Activated CD8-positive, alpha-beta T cell treated with anti-CD3 and anti-CD28 coated beads for 36 hours (primary cell): ENCODE data around the gene PVALEF. TPM values are rescaled to one million over a fixed set of nuclear protein-coding genes. Genes with fewer than 3 reads are reported as not detected.

Experiments used
- ATAC-seq: fragments of 200-7000 bp; cut with Tn5 transposase; one replicate; pipeline ENCODE4 v1.10.0; 2021; ENCODE audit warnings: mild to moderate bottlenecking, moderate library complexity
- CTCF ChIA-PET: fragments of 350-600 bp; sonication (Branson Sonifier 250); formaldehyde crosslinking; loops from one replicate; lab custom pipeline; 2021; ENCODE audit warnings: antibody characterized with exemption; lab: Charles Lee
- POLR2A ChIA-PET: fragments of 350-600 bp; sonication (Branson Sonifier 250); formaldehyde crosslinking; loops from one replicate; lab custom pipeline; 2021; ENCODE audit warnings: antibody characterized with exemption; lab: Charles Lee
- DNase-seq: peaks from one replicate; pipeline ENCODE4 v3.0.0-alpha.2; 2020
- H3K27ac Mint-ChIP-seq: one replicate; pipeline ENCODE4 v1.8.0; 2021; ENCODE audit warnings: mild to moderate bottlenecking, mixed read lengths
- H3K27me3 Mint-ChIP-seq: one replicate; pipeline ENCODE4 v1.8.0; 2021; ENCODE audit warnings: mixed read lengths
- H3K36me3 Mint-ChIP-seq: one replicate; pipeline ENCODE4 v1.8.0; 2021; ENCODE audit warnings: low read depth, mixed read lengths
- H3K4me1 Mint-ChIP-seq: one replicate; pipeline ENCODE4 v1.8.0; 2021; ENCODE audit warnings: low read depth, mixed read lengths
- H3K4me3 Mint-ChIP-seq: one replicate; pipeline ENCODE4 v1.8.0; 2021; ENCODE audit warnings: mild to moderate bottlenecking, moderate library complexity, mixed read lengths
- H3K9me3 Mint-ChIP-seq: one replicate; pipeline ENCODE4 v1.8.0; 2021; ENCODE audit warnings: mixed read lengths
- CTCF ChIP-seq: fragments of 200-600 bp; IDR thresholded peaks from one replicate; pipeline ENCODE4 v1.8.0; 2022; ENCODE audit warnings: antibody characterized with exemption, mild to moderate bottlenecking
- intact Hi-C: fragments of 100-400 bp; cut with micrococcal nuclease; formaldehyde crosslinking; loops from one replicate; pipeline ENCODE4 v1.10.0; 2022
- total RNA-seq, 2 experiments: library from RNA; stranded (reverse); gene quantifications; one replicate each; pipeline ENCODE4 v1.2.3, GENCODE V29; 2021

PVALEF gene
- total RNA-seq, 2 experiments from 2014 or later, result not detected

DNA sequence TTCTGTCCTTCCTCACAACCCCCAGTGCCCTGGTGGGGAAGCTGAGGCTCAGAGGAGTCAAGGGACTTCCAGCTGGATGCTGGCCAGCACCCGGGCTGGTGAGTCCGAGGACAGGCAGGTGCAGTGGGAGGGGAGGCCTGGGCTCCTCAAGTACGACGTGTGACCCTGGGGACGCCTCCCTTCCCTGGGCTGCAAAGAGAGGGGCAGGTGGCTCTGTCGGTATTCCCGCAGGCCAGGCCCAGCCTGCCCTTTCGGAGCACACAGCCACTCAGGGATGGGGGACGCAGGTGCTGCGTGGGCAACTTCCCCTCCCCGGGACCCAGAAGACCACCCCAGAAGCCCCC, 33.1 kb upstream of the PVALEF start:
- DNase-seq (no peak), ATAC-seq (no peak)
- ChIA-PET POLR2A (no interaction called here), CTCF (no interaction called here)
- no peaks in the 10 kb centered on the region for H3K36me3 Mint-ChIP-seq
- H3K27me3 Mint-ChIP-seq, result no peaks in the 10 kb centered on the region
- H3K4me3 Mint-ChIP-seq, result no peak overlapping the region
- TF ChIP-seq CTCF, result no peak
- no peaks in the 10 kb centered on the region for H3K4me1 Mint-ChIP-seq
- intact Hi-C loops, result no loop called here
- no peak overlapping the region for H3K27ac Mint-ChIP-seq
- no peaks in the 10 kb centered on the region for H3K9me3 Mint-ChIP-seq

- no peaks in the 10 kb centered on the region for H3K4me1 Mint-ChIP-seq
- POLR2A ChIA-PET, result no interaction called here
- peaks cover 6% of the 10 kb centered on the region for H3K9me3 Mint-ChIP-seq
- intact Hi-C loops, result no loop called here
- H3K27me3 Mint-ChIP-seq, result no peaks in the 10 kb centered on the region
- no peak for TF ChIP-seq CTCF
- H3K4me3 Mint-ChIP-seq, result no peak overlapping the region
- no peaks in the 10 kb centered on the region for H3K36me3 Mint-ChIP-seq
- DNase-seq (no peak), ATAC-seq (no peak)
- CTCF ChIA-PET, result no interaction called here
- no peak overlapping the region for H3K27ac Mint-ChIP-seq
These were observed 32.3 kb upstream of the PVALEF start for GRCh38 chr17:81132770-81133723.

DNA sequence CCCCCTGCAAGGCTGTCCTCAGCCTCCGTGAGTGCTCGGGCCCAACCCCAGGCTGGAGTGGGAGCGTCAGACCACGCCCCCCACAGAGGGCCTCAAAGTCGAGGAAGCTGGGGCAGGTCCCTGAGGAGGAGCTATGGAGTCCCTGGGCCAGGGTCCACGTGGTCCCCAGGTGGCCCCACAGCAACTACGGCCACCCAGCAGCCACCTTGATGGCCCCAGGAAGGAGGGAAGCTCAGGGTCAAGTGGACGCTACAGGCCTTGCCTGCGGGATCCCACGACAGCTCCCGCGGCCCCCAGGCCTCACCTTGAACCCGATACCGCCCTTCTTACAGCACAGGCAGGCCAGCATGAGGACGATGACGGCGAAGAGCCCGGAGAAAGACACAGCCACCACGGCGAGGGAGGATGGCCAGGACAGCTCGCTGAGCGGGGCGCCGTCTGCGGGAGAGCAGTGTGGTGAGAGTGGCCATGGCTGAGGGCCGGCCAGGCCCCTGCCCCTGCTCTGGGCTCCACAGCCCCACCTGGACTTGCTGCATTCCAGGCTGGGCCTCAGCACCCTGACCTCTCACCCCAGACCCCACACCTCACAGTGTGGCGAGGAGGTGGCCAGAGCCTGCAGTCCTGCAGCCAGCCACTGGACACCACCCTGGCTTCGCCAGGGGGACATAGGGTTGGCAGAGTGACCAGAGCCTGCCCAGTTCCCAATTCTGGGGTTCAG, 31.1 kb upstream of the PVALEF start:
- no peak for TF ChIP-seq CTCF
- CTCF ChIA-PET, result interaction anchor here (1.2 kb wide), 1 partner anchor 32 kb away, joined by 3 read pairs; no protein-coding TSS in a partner anchor

DNA sequence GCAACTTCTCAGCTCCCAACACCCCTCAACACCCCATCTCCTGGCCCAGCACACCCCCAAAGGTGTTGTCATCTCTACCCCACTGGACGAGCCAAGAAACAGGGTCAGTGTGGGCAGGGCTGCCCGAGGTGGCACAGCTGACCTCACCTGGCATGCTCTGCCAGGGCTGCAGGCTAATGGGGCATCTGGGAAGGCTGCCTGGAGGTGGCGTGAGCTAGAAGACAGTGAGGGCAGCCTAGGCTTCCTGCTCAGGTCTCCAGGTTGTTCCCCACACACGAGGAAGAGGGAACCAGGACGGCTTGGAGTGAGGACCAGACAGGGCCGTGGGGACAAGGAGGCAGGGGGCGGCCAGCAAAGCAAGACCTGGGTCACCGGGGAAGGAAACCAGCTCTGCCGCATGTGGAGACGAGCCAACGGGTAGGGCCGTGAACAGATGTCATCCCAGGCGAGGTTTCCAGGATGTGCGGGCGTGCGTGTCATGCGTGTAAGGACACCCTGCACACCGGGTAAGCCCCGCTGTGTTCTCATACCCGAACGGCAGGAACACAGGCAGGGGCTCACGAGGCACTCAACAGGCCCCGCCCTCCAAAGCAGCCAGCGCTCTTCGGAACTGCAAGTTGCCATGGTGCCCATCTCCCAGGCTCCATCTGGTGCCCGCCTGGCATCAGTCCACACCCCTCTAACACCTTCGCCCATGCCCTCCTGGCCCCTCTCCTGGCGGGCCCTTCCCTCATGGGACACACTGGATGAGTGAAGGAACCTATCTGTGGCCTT, 29.6 kb upstream of the PVALEF start:
- peaks cover 17% of the 10 kb centered on the region for H3K9me3 Mint-ChIP-seq
- intact Hi-C loops, result no loop called here
- POLR2A ChIA-PET, result no interaction called here
- H3K27me3 Mint-ChIP-seq, result no peaks in the 10 kb centered on the region
- no peak overlapping the region for H3K4me3 Mint-ChIP-seq
- no peak for ATAC-seq
- TF ChIP-seq CTCF, result no peak
- no peak overlapping the region for H3K27ac Mint-ChIP-seq
- no peak for DNase-seq
- no peaks in the 10 kb centered on the region for H3K4me1 Mint-ChIP-seq
- no peaks in the 10 kb centered on the region for H3K36me3 Mint-ChIP-seq
- CTCF ChIA-PET, result no interaction called here

More for the DNA sequence above, 31.1 kb upstream of the PVALEF start:
- H3K4me1 Mint-ChIP-seq, result no peaks in the 10 kb centered on the region
- intact Hi-C loops, result no loop called here
- DNase-seq, result no peak
- H3K27me3 Mint-ChIP-seq, result no peaks in the 10 kb centered on the region
- H3K9me3 Mint-ChIP-seq, result peaks cover 17% of the 10 kb centered on the region
- no peaks in the 10 kb centered on the region for H3K36me3 Mint-ChIP-seq
- ATAC-seq, result no peak
- H3K27ac Mint-ChIP-seq, result no peak overlapping the region
- POLR2A ChIA-PET, result no interaction called here
- no peak overlapping the region for H3K4me3 Mint-ChIP-seq
